WI38 (cell line): Measurements from ENCODE around the gene SFXN5.

Experiments used
- H3K4me3 ChIP-seq: 2 replicates; pipeline ENCODE4 v1.5.1; 2011; ENCODE audit warnings: low read depth, mild to moderate bottlenecking, control low read depth, low read length
- CTCF ChIP-seq: IDR thresholded peaks from 2 replicates; pipeline ENCODE4 v1.5.1; 2012; ENCODE audit warnings: low read depth, mild to moderate bottlenecking, control low read depth, low read length

SFXN5 gene

GRCh38 chr2:73050121-73050545, 21.4 kb downstream of the SFXN5 start:
- no peak for TF ChIP-seq CTCF
- H3K4me3 ChIP-seq: no peak overlapping the region

DNA sequence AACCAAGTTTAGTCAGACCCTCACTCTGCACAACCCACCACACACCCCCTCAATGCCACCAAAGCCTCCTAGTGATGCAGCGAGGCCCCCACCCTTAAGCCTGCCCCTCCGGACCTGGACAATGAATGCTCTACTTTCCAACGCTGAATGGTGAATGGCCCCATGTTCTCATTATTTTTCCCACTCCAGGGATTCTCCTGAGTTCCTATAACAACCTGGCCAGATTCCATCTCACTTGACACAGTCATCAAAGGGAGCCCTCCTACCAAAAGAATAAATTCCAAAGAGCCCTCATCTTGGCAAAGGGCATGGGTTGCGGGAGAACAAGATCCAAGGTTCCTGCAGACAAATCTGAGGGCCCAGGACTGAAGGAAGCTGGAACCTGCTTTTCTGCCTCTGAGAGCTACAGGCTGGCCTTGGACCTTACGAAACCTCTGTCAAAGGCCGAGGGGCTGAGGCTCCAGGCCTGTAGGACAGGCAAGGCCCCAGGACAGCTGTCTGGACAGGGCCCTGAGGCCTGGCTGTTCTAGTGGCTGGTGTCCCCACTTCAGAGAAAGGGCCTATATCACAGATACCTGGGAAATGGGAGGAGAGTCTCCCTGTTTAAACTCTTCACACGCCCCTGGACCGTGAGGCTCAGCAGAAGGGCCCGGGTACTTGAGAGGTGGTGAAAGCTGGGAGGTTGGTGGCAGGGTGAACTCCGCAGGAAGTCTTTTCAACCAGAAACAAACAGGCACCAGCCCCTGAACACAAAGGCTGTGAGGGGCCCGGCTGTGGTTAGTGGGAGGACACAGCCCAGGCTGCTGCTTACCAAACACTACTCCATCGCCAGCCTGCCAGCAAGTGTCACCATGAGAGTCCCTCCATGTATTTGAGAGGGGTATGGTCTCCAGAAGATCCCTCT, 27.3 kb downstream of the SFXN5 start:
- no peak for TF ChIP-seq CTCF
- H3K4me3 ChIP-seq: no peak overlapping the region

DNA sequence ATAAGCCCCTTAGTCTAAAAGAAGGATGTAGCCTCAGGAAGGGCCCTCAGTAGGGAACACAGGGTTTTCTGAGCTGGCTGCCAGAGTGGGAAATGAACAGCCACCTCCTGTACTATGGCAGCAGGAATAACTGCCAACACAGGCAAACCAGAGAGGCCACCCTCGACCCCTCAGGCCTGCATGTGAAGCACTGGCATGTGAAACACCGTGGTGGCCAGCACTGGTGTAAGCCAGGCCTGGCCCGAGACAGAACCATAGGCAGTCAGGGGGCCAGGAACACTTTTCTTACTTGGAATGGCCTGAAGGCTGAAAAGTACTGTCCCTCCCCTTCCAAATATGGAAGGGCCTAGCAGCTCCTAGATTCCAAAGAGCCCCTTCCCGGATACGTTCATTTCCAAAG, 28.2 kb downstream of the SFXN5 start:
- no peak for TF ChIP-seq CTCF
- no peak overlapping the region for H3K4me3 ChIP-seq

DNA sequence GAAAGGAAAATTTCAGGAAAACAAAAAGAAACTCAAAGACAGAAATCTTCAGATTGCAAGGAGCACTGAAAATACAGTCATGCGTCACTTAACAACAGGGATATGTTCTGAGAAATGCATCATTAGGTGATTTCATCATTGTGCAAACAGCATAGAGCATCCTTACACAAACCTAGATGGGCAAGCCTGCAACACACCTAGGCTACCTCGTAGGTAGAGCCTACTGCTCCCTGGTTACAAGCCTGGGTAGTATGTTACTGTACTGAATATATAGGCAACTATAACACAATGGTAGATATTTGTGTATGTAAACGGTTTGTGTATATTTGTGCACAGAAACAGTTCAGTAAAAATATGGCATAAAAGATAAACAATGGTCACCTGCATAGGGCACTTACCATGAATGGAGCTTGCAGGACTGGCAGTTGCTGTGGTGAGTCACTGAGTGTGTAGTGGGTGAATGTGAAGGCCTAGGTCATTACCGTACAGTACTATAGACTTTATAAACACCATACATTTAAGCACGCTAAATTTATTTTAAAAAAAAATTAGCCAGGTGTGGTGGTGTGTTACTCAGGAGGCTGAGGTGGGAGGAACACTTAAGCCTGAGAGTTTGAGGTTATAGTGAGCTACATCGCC, 33.4 kb downstream of the SFXN5 start:
- H3K4me3 ChIP-seq: no peak overlapping the region
- no peak for TF ChIP-seq CTCF

GRCh38 chr2:73036766-73037165, 34.7 kb downstream of the SFXN5 start:
- no peak overlapping the region for H3K4me3 ChIP-seq
- TF ChIP-seq CTCF: no peak

DNA sequence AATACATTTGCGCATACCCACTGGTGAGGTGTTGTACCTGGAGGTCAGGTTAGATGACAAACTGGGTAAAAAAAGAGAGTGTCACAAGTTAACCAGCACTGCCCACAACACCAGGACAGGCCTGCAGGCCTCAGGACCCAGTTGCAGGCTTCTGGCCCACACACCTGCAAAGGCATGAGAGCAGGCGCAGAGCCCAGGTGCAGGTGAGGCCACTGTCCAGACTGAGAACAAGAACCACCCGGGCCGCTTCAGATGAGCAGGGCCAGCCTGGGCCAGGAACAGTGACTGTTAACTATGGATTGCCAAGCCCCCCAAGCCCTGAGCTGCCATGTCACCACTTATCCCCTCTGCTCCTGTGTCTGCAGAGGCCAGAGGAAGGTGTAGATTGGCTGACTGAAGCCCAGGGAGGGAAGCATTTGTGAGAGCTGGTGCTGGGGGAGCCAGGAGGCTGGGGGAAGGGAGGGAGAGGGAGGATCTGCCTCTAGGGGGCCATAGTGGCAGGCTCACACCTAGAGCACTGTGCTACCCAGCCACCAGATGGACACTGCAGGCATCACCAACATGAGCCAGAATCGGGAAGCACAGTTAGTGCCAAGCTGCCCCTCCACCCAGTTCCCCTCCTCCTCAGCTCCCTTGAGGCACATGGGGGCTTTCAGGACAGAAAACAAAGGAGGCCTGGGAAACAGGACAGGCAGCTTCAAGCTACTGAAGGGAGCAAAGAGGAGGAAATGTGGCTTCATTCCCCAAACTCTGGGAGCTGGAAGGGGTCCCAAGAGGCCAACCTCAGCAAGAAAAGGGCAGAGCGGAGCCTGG, 35.4 kb downstream of the SFXN5 start:
- no peak overlapping the region for H3K4me3 ChIP-seq

More for the DNA sequence above, 35.4 kb downstream of the SFXN5 start:
- no peak for TF ChIP-seq CTCF
